COLO668 (cell line): ENCODE results near the gene LAMA4.
A peak's percentile ranks its signal among the peaks of the same experiment; 100 is the strongest.
"Not testable (repeated sequence)": the region's sequence is repeated elsewhere in the genome, so short reads cannot be mapped to it uniquely, and the experiment has no call there.

Experiments used
- DNase-seq: peaks from one replicate; lab custom pipeline; 2025; ENCODE audit not compliant: unreplicated experiment; lab: John Stamatoyannopoulos, UW

The LAMA4 gene

GRCh38 chr6:112215488-112216284 is 38.7 kb downstream of the LAMA4 start:
- no peak for DNase-seq

- peak; percentile 31 for DNase-seq
Observed at GRCh38 chr6:112214739-112215269, 39.6 kb downstream of the LAMA4 start.

- no peak for DNase-seq
Observed at GRCh38 chr6:112210852-112211251, 43.5 kb downstream of the LAMA4 start.

GRCh38 chr6:112209131-112209530 is 45.2 kb downstream of the LAMA4 start:
- DNase-seq = no peak

GRCh38 chr6:112207776-112208175 is 46.6 kb downstream of the LAMA4 start:
- no peak for DNase-seq

- DNase-seq = no peak
Observed at GRCh38 chr6:112207131-112207530, 47.2 kb downstream of the LAMA4 start.

- DNase-seq = no peak
Observed at GRCh38 chr6:112206110-112206458, 48.3 kb downstream of the LAMA4 start.

- DNase-seq = no peak
Observed at GRCh38 chr6:112205427-112206109, 48.8 kb downstream of the LAMA4 start.

GRCh38 chr6:112204350-112204706 is 50.0 kb downstream of the LAMA4 start:
- no peak for DNase-seq

GRCh38 chr6:112203577-112204349 is 50.6 kb downstream of the LAMA4 start:
- DNase-seq = no peak

GRCh38 chr6:112202639-112203341 is 51.6 kb downstream of the LAMA4 start:
- DNase-seq = no peak

GRCh38 chr6:112200185-112200914 is 54.0 kb downstream of the LAMA4 start:
- DNase-seq = not testable (repeated sequence)

- DNase-seq = no peak
Observed at GRCh38 chr6:112199001-112199403, 55.4 kb downstream of the LAMA4 start.

- no peak for DNase-seq
Observed at GRCh38 chr6:112198582-112198981, 55.8 kb downstream of the LAMA4 start.

GRCh38 chr6:112197636-112198035 is 56.7 kb downstream of the LAMA4 start:
- DNase-seq = no peak

GRCh38 chr6:112196306-112196705 is 58.1 kb downstream of the LAMA4 start:
- no peak for DNase-seq

- DNase-seq = no peak
Observed at GRCh38 chr6:112195166-112195565, 59.2 kb downstream of the LAMA4 start.

- no peak for DNase-seq
Observed at GRCh38 chr6:112194511-112194910, 59.9 kb downstream of the LAMA4 start.

GRCh38 chr6:112193535-112194051 is 60.8 kb downstream of the LAMA4 start:
- no peak for DNase-seq

GRCh38 chr6:112193117-112193516 is 61.2 kb downstream of the LAMA4 start:
- no peak for DNase-seq
